ENCODE results near the gene GPR158.

The GPR158 gene

DNA sequence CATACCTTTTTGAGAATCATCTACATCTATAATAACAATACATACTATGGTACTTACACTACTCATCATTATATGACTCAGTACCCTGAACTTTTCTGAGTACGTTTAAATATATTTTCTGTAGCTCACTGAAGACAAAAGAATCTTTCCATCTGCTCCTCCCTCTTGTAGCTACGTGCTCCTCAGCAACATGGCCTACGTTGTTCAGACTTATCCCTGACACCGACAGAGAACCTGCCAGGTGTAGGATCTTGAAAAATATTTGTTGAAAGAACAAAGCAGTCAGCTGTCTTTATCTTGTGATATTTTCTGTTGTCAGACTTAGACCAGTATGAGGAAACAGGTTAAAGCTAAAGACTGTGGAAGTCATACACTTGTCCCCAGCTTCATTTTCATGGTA, 403.3 kb downstream of the GPR158 start:
- DNase-seq (ENCODE audit: low read depth), result no peak
- no peak overlapping the region for H3K4me3 ChIP-seq (ENCODE audit: control insufficient read depth, low read depth, low read length)
- TF ChIP-seq, protein P1, sequence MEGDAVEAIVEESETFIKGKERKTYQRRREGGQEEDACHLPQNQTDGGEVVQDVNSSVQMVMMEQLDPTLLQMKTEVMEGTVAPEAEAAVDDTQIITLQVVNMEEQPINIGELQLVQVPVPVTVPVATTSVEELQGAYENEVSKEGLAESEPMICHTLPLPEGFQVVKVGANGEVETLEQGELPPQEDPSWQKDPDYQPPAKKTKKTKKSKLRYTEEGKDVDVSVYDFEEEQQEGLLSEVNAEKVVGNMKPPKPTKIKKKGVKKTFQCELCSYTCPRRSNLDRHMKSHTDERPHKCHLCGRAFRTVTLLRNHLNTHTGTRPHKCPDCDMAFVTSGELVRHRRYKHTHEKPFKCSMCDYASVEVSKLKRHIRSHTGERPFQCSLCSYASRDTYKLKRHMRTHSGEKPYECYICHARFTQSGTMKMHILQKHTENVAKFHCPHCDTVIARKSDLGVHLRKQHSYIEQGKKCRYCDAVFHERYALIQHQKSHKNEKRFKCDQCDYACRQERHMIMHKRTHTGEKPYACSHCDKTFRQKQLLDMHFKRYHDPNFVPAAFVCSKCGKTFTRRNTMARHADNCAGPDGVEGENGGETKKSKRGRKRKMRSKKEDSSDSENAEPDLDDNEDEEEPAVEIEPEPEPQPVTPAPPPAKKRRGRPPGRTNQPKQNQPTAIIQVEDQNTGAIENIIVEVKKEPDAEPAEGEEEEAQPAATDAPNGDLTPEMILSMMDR (conservative IDR thresholded peaks at IDR 0.05; ENCODE audit: control insufficient read depth, insufficient read depth, low read depth, low read length), result no peak

DNA sequence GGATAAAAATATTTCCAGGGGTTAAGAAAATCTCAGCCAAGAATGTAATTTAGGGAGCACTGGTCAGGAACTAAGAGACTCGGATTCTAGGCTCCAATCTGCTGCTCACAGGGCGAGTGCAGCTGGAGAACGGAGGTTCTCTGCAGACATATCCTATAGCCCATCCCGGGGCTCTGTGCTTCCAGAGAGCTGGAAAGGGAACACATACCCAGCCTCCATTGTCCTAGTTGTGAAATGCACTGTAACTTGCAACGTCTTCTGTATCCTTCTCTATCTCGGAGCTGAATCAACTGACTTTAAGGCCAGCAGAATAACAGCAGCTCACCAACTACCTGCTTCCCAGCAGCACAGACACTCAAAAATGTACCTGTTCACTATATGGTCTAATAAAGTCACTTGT, 408.2 kb downstream of the GPR158 start:
- DNase-seq (ENCODE audit: low read depth), result no peak
- TF ChIP-seq, protein P1 (conservative IDR thresholded peaks at IDR 0.05; ENCODE audit: control insufficient read depth, insufficient read depth, low read depth, low read length), result no peak
- H3K4me3 ChIP-seq (ENCODE audit: control insufficient read depth, low read depth, low read length), result no peak overlapping the region

DNA sequence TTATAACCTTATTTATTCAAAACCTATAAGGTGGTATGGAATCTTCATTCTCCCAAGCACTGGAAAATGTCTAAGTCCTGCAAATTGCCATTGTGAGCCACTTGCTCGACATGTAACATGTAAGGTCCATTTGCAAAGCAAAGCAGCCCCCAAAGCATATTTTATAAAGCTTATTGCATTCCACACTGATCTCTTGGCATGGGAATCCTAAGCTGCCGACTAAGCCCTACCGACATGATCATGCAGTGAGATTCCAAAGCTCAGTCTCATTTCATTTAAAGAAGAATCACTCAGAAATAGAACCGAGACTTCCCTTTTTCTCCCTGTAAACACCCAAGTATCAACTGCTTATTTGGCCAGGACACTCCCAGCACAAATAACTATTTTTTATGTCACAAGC, 425.9 kb downstream of the GPR158 start:
- DNase-seq (ENCODE audit: low read depth), result no peak
- TF ChIP-seq, protein P1 (conservative IDR thresholded peaks at IDR 0.05; ENCODE audit: control insufficient read depth, insufficient read depth, low read depth, low read length), result no peak
- no peak overlapping the region for H3K4me3 ChIP-seq (ENCODE audit: control insufficient read depth, low read depth, low read length)

DNA sequence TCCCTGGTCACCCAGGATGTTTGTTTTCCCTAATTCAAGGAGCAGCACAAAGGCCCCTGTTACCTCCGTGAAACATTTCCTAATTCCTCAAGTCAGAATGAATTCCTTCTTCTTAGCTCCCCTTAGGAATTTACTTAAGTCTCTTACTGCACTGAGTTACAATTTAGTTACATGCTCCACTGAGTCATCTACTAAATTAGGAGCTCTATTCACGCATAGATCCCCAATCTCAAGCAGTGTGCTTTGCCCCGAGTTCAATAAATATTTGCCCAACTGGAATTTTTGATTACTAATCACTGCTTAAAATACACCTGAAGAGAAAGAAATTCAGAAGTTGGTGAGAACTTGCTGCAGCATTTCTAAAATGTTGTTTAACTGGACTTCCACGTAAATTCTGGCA, 429.8 kb downstream of the GPR158 start:
- no peak for DNase-seq (ENCODE audit: low read depth)
- H3K4me3 ChIP-seq (ENCODE audit: control insufficient read depth, low read depth, low read length), result no peak overlapping the region
- TF ChIP-seq, protein P1 (conservative IDR thresholded peaks at IDR 0.05; ENCODE audit: control insufficient read depth, insufficient read depth, low read depth, low read length), result no peak

DNA sequence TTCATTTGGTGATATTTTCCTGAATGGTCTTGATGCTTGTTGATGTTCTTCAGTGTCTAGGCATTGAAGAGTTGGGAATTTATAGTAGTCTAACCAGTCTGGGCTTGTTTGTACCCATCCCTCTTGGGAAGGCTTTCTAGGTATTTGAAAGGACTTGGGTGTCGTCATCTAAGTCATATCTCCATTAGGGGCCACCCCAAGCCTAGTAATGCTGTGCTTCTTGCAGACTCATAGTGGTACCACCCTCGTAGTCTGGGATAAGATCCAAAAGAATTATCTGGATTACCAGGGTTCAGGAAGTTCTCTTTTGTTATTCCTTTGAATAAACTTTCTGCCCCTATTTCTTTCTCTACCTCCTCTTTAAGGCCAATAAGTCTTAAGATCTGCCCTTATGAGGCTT, 439.9 kb downstream of the GPR158 start:
- TF ChIP-seq, protein P1 (conservative IDR thresholded peaks at IDR 0.05; ENCODE audit: control insufficient read depth, insufficient read depth, low read depth, low read length), result no peak
- no peak overlapping the region for H3K4me3 ChIP-seq (ENCODE audit: control insufficient read depth, low read depth, low read length)
- DNase-seq (ENCODE audit: low read depth), result no peak

DNA sequence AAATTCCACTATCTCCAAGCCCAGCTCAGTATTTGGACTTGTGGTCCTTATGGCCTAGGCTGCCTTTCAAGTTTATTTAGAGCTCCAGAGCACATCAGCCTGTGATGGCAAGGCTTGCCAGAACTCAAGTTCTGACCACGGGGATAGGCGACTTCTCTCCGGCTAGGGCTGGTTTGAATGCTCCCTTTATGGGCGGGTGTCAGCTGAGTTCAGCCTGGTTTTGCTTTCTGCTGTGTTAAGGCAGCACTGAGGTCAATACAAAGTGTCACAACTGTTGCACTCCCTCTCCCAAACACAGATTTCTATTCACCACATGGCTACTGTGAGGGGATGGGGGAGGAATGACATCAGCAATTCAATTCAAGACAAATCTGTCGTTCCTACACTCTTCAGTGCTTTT, 441.1 kb downstream of the GPR158 start:
- H3K4me3 ChIP-seq (ENCODE audit: control insufficient read depth, low read depth, low read length), result no peak overlapping the region
- no peak for DNase-seq (ENCODE audit: low read depth)
- TF ChIP-seq, protein P1 (conservative IDR thresholded peaks at IDR 0.05; ENCODE audit: control insufficient read depth, insufficient read depth, low read depth, low read length), result no peak

DNA sequence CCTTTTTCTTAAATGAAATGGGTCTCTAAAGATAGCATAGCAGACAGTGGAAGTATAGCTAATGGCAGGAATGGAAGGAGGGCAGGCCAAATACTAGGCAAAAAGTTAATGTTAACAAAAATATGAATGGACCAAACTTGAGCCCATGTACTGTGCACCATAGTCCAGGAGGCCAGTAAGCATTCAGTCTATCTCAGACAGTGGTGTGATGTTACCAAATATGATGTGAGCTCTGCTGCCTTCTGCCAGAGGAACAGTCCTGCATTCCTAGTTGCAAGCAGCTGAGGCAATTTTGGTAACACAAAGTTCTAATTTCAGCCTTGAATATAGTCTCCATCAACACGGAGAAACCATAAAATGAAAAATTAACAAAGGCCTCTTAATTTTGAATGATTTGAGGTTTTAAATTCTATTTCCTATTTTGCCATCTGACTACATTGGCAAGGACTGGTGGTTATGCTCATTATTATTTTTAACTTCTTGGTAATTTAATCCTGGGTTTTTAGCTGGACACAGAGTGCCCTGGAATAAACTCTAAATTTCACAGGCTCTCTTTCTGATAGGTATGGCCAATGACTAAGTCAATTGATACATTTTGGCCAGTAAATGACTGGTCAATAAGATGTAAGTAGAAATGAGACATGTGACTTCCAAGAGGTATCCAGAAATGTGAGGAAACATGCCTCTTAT, 442.2 kb downstream of the GPR158 start:
- H3K4me3 ChIP-seq (ENCODE audit: control insufficient read depth, low read depth, low read length), result no peak overlapping the region
- TF ChIP-seq, protein P1 (conservative IDR thresholded peaks at IDR 0.05; ENCODE audit: control insufficient read depth, insufficient read depth, low read depth, low read length), result no peak
- no peak for DNase-seq (ENCODE audit: low read depth)

Measured in fibroblast of mammary gland (primary cell).